ENCODE data around the gene DHRS2. TPM values are rescaled to one million over a fixed set of nuclear protein-coding genes. Genes with fewer than 3 reads are reported as not detected.
A peak's percentile ranks its signal among the peaks of the same experiment; 100 is the strongest.

DHRS2 gene
- total and polyA plus RNA-seq, 10 of the 15 experiments (the other 5 are each of a cell fraction or from before 2014, with no cell fraction given): 0.09 to 1.8 (median 0.73) TPM; not detected in 1

DNA sequence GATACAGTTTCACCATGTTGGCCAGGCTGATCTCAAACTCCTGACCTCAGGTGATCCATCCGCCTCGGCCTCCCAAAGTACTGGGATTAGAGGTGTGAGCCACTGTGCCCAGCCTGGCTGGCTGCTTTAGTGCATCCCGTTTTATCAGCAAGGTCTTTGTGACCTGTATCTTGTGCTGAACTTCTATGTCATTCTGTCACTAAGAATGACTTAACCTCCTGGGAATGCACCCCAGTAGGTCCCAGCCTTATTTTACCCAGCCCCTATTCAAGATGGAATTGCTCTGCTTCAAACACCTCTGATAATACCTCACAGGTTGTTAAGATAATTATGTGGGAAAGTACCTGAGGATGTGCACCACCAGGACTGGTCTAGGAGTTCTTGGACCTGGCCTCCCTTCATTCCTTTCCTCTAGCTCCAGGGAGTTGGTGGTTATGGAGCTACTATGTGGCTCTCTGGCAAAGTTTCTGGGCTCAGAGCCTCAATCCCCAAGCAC is 31.4 kb upstream of the DHRS2 start:
- ChIA-PET SMC1A (ENCODE audit: uncharacterized antibody, unreplicated experiment) (interaction anchor here (1.8 to 3.0 kb wide), 3 partner anchors 13 to 27 kb away, joined by 4 to 21 read pairs (median 14); no protein-coding TSS in a partner anchor), CTCF (interaction anchor here (0.9 to 4.5 kb wide), 5 partner anchors 15 to 693 kb away, joined by 3 to 51 read pairs (median 3); no protein-coding TSS in a partner anchor)

DNA sequence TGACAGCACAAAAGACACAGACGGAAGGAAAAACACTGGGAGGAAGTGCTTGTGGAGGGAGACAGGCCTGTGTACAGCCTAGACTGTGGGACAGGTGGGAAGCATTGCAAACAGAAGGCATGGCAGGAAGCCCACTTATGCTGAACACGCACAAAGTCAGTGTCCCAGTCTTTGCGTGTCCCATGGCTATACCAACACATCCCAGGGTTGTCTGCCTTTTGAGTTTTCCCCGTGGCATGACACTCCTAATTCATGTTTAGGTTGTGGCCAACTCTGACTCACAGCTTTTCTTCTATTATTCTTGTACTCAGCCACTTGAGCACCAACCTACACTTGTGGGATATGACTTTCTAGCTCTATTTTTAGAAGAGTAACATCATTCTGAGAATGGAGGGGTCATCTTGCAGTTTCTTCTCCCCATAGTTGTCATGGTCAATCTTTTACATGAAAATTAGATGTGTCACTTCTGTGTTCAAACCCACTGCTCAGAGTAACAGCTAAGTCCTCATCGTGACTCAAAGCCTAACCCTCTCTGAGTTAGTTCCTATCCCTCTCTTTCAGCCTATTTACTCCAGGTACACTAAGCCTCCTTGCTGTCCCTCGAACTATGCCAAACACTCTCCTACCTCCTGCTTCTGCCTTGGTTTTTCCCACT is 30.1 kb upstream of the DHRS2 start:
- Histone ChIP-seq H3K4me1 (ENCODE audit: control insufficient read depth, insufficient read depth, low read length) (peaks cover 52% of the 10 kb centered on the region), H3K4me2 (ENCODE audit: control insufficient read depth, insufficient read depth) (peak overlapping the region; percentile 91), H4K20me1 (ENCODE audit: control insufficient read depth, insufficient read depth) (no peaks in the 10 kb centered on the region), H3K9ac (ENCODE audit: control insufficient read depth, insufficient read depth, low read length) (peak overlapping the region; percentile 47), H2AFZ (ENCODE audit: control insufficient read depth, low read depth, low read length) (peak overlapping the region; percentile 68), H3K79me2 (ENCODE audit: control insufficient read depth, insufficient read depth, low read length) (no peaks in the 10 kb centered on the region), H3K4me3 (no peak overlapping the region), H3K36me3 (ENCODE audit: control insufficient read depth in 2 of 2, insufficient read depth in 2 of 2, low read length in 1 of 2) (no peaks in the 10 kb centered on the region), H3K9me3 (replicated peaks; ENCODE audit: control insufficient read depth, insufficient read depth, low read length) (peaks cover 3% of the 10 kb centered on the region; the same call in 2 of the 3 replicates), H3K27ac (ENCODE audit: control insufficient read depth, insufficient read depth) (peak overlapping the region; percentile 92), H3K27me3 (replicated peaks in 1 of 2; ENCODE audit: control insufficient read depth in 2 of 2, insufficient read depth in 2 of 2, low read length in 1 of 2) (no peaks in the 10 kb centered on the region)
- ATAC-seq (peak; percentile 89), DNase-seq (ENCODE audit: low read depth, low spot score) (peak; percentile 83), FAIRE-seq (peak; percentile 49)
- no TSS peak for BruUV-seq (replicated peaks)
- 1% methylated on average over 6 of the region's 6 CpGs for WGBS (ENCODE audit: insufficient coverage, insufficient replicate concordance, low lambda C conversion rate, missing lambda C conversion rate)
- intact Hi-C loops (cut with micrococcal nuclease; ENCODE audit: unreplicated experiment) (no loop called here), in situ Hi-C loops (cut with MboI) (no loop called here)
- RAD21 ChIA-PET (ENCODE audit: unreplicated experiment): interaction anchor here (0.6 to 3.3 kb wide), 6 partner anchors 10 to 305 kb away, joined by 3 to 35 read pairs (median 3); no protein-coding TSS in a partner anchor
- SMC1A ChIA-PET (ENCODE audit: uncharacterized antibody, unreplicated experiment): interaction anchor here (0.6 to 3.0 kb wide), 11 partner anchors 9 to 1778 kb away, joined by 3 to 21 read pairs (median 3); partner anchors contain the start of gene JPH4
- POLR2A ChIA-PET: interaction anchor here (0.6 to 1.5 kb wide), 3 partner anchors 15 to 516 kb away, joined by 3 to 7 read pairs (median 5); no protein-coding TSS in a partner anchor
- CTCF ChIA-PET: interaction anchor here (0.8 to 4.5 kb wide), 12 partner anchors 10 to 691 kb away, joined by 3 to 51 read pairs (median 3); partner anchors contain the start of gene DHRS4
- TF ChIP-seq, protein P1, sequence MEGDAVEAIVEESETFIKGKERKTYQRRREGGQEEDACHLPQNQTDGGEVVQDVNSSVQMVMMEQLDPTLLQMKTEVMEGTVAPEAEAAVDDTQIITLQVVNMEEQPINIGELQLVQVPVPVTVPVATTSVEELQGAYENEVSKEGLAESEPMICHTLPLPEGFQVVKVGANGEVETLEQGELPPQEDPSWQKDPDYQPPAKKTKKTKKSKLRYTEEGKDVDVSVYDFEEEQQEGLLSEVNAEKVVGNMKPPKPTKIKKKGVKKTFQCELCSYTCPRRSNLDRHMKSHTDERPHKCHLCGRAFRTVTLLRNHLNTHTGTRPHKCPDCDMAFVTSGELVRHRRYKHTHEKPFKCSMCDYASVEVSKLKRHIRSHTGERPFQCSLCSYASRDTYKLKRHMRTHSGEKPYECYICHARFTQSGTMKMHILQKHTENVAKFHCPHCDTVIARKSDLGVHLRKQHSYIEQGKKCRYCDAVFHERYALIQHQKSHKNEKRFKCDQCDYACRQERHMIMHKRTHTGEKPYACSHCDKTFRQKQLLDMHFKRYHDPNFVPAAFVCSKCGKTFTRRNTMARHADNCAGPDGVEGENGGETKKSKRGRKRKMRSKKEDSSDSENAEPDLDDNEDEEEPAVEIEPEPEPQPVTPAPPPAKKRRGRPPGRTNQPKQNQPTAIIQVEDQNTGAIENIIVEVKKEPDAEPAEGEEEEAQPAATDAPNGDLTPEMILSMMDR (IDR thresholded peaks at IDR 0.05 in 2 of 3, conservative IDR thresholded peaks at IDR 0.05 in 1 of 3; ENCODE audit: control insufficient read depth in 2 of 3, extremely low read depth in 1 of 3, insufficient read depth in 1 of 3, low read depth in 3 of 3, low read length in 3 of 3): no peak
- TF ChIP-seq, protein P2, sequence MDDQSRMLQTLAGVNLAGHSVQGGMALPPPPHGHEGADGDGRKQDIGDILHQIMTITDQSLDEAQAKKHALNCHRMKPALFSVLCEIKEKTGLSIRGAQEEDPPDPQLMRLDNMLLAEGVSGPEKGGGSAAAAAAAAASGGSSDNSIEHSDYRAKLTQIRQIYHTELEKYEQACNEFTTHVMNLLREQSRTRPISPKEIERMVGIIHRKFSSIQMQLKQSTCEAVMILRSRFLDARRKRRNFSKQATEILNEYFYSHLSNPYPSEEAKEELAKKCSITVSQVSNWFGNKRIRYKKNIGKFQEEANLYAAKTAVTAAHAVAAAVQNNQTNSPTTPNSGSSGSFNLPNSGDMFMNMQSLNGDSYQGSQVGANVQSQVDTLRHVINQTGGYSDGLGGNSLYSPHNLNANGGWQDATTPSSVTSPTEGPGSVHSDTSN (IDR thresholded peaks at IDR 0.05; ENCODE audit: insufficient replicate concordance, low read depth, low read length): no peak
- peak; percentile 83 to 84 for TF ChIP-seq IKZF2 (IDR thresholded peaks at IDR 0.05)
- TF ChIP-seq STAT1 (conservative IDR thresholded peaks at IDR 0.05): no peak
- TF ChIP-seq TBL1XR1 (IDR thresholded peaks at IDR 0.05; ENCODE audit: low read depth, low read length): peak; percentile 76; the same call in 1 of the 2 replicates
- peak; percentile 49; the same call in 1 of the 2 replicates for TF ChIP-seq PAX5 (IDR thresholded peaks at IDR 0.05; ENCODE audit: borderline replicate concordance, low read depth, low read length)
- no peak for TF ChIP-seq SIX5 (IDR thresholded peaks at IDR 0.05; ENCODE audit: low read depth, low read length, severe bottlenecking)
- TF ChIP-seq SP1 (IDR thresholded peaks at IDR 0.05; ENCODE audit: low read depth, low read length): peak; percentile 45

More for the DNA sequence above, 31.4 kb upstream of the DHRS2 start:
- no peak for FAIRE-seq
- Histone ChIP-seq H3K4me3 (no peak overlapping the region), H3K9me3 (replicated peaks; ENCODE audit: control insufficient read depth, insufficient read depth, low read length) (peaks cover 3% of the 10 kb centered on the region; the same call in 1 of the 3 replicates), H3K4me1 (ENCODE audit: control insufficient read depth, insufficient read depth, low read length) (peaks cover 58% of the 10 kb centered on the region), H2AFZ (ENCODE audit: control insufficient read depth, low read depth, low read length) (no peak overlapping the region), H4K20me1 (ENCODE audit: control insufficient read depth, insufficient read depth) (no peaks in the 10 kb centered on the region), H3K9ac (ENCODE audit: control insufficient read depth, insufficient read depth, low read length) (no peak overlapping the region), H3K27ac (ENCODE audit: control insufficient read depth, insufficient read depth) (peak overlapping the region; percentile 92), H3K36me3 (ENCODE audit: control insufficient read depth in 2 of 2, insufficient read depth in 2 of 2, low read length in 1 of 2) (no peaks in the 10 kb centered on the region), H3K79me2 (ENCODE audit: control insufficient read depth, insufficient read depth, low read length) (no peaks in the 10 kb centered on the region), H3K27me3 (replicated peaks in 1 of 2; ENCODE audit: control insufficient read depth in 2 of 2, insufficient read depth in 2 of 2, low read length in 1 of 2) (no peaks in the 10 kb centered on the region), H3K4me2 (ENCODE audit: control insufficient read depth, insufficient read depth) (peak overlapping the region; percentile 19; the same call in 1 of the 2 replicates)
- no peak for DNase-seq (ENCODE audit: low read depth, low spot score)
- intact Hi-C loops (cut with micrococcal nuclease; ENCODE audit: unreplicated experiment) (no loop called here), in situ Hi-C loops (cut with MboI) (no loop called here)
- WGBS (ENCODE audit: insufficient coverage, insufficient replicate concordance, low lambda C conversion rate, missing lambda C conversion rate): 96% methylated on average over 3 of the region's 3 CpGs
- TF ChIP-seq SUZ12 (IDR thresholded peaks at IDR 0.05; ENCODE audit: unreplicated experiment) (no peak), NR2C2 (IDR thresholded peaks at IDR 0.05; ENCODE audit: borderline replicate concordance, control insufficient read depth, insufficient read length, low read depth) (no peak)
- ChIA-PET POLR2A (no interaction called here), RAD21 (ENCODE audit: unreplicated experiment) (interaction anchor here (0.5 to 3.3 kb wide), 2 partner anchors 27 to 1090 kb away, joined by 3 to 35 read pairs; no protein-coding TSS in a partner anchor)
- no peak for ATAC-seq
- BruUV-seq (replicated peaks): no TSS peak

Measured in GM12878 (cell line).